ENCODE measurements around the gene ADAM12. TPM values are rescaled to one million over a fixed set of nuclear protein-coding genes. Genes with fewer than 3 reads are reported as not detected.

Gene ADAM12
- total and polyA plus RNA-seq, 2 experiments from 2014 or later, result 0.13 to 0.87 TPM

DNA sequence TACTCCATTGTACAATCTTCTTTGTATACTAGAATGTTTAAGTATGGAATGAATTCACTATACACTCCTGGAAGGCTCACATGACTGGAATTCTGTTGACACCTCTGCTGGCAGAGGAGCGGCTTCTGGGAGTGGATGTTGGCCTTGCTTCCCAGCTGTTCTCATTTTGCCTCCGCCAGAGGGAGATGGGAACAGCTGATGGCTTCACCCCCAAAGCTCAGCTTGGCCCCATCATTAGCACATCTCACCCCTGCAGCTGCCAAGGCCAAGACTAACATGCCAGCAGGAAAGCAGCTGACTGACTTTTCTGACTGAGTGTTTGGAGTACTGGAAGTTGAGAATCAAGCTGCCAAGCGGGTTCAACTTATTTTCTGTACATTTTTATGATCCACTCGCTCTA is 15.1 kb downstream of the ADAM12 start (continued):
- no peak for TF ChIP-seq STAT1 (IDR thresholded peaks at IDR 0.05; ENCODE audit: unreplicated experiment)
- no peak for TF ChIP-seq ZNF331 (CRISPR knock-in tag; IDR thresholded peaks at IDR 0.05; ENCODE audit: low read depth)
- TF ChIP-seq, protein P1, sequence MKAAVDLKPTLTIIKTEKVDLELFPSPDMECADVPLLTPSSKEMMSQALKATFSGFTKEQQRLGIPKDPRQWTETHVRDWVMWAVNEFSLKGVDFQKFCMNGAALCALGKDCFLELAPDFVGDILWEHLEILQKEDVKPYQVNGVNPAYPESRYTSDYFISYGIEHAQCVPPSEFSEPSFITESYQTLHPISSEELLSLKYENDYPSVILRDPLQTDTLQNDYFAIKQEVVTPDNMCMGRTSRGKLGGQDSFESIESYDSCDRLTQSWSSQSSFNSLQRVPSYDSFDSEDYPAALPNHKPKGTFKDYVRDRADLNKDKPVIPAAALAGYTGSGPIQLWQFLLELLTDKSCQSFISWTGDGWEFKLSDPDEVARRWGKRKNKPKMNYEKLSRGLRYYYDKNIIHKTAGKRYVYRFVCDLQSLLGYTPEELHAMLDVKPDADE (IDR thresholded peaks at IDR 0.05), result no peak
- TF ChIP-seq, protein P2, sequence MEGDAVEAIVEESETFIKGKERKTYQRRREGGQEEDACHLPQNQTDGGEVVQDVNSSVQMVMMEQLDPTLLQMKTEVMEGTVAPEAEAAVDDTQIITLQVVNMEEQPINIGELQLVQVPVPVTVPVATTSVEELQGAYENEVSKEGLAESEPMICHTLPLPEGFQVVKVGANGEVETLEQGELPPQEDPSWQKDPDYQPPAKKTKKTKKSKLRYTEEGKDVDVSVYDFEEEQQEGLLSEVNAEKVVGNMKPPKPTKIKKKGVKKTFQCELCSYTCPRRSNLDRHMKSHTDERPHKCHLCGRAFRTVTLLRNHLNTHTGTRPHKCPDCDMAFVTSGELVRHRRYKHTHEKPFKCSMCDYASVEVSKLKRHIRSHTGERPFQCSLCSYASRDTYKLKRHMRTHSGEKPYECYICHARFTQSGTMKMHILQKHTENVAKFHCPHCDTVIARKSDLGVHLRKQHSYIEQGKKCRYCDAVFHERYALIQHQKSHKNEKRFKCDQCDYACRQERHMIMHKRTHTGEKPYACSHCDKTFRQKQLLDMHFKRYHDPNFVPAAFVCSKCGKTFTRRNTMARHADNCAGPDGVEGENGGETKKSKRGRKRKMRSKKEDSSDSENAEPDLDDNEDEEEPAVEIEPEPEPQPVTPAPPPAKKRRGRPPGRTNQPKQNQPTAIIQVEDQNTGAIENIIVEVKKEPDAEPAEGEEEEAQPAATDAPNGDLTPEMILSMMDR (conservative IDR thresholded peaks at IDR 0.05; ENCODE audit: low read depth in 2 of 2), result no peak
- TF ChIP-seq JUNB (IDR thresholded peaks at IDR 0.05; ENCODE audit: unreplicated experiment), result no peak
- no peak for TF ChIP-seq CREB1 (CRISPR knock-in tag; IDR thresholded peaks at IDR 0.05; ENCODE audit: low read depth)
- TF ChIP-seq ZNF114 (CRISPR knock-in tag; IDR thresholded peaks at IDR 0.05), result no peak
- TF ChIP-seq, protein P3, sequence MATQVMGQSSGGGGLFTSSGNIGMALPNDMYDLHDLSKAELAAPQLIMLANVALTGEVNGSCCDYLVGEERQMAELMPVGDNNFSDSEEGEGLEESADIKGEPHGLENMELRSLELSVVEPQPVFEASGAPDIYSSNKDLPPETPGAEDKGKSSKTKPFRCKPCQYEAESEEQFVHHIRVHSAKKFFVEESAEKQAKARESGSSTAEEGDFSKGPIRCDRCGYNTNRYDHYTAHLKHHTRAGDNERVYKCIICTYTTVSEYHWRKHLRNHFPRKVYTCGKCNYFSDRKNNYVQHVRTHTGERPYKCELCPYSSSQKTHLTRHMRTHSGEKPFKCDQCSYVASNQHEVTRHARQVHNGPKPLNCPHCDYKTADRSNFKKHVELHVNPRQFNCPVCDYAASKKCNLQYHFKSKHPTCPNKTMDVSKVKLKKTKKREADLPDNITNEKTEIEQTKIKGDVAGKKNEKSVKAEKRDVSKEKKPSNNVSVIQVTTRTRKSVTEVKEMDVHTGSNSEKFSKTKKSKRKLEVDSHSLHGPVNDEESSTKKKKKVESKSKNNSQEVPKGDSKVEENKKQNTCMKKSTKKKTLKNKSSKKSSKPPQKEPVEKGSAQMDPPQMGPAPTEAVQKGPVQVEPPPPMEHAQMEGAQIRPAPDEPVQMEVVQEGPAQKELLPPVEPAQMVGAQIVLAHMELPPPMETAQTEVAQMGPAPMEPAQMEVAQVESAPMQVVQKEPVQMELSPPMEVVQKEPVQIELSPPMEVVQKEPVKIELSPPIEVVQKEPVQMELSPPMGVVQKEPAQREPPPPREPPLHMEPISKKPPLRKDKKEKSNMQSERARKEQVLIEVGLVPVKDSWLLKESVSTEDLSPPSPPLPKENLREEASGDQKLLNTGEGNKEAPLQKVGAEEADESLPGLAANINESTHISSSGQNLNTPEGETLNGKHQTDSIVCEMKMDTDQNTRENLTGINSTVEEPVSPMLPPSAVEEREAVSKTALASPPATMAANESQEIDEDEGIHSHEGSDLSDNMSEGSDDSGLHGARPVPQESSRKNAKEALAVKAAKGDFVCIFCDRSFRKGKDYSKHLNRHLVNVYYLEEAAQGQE (IDR thresholded peaks at IDR 0.05; ENCODE audit: unreplicated experiment), result no peak
- no peak for TF ChIP-seq NANOG (IDR thresholded peaks at IDR 0.05; ENCODE audit: borderline replicate concordance)
- no peak for TF ChIP-seq EZH2phosphoT487 (IDR thresholded peaks at IDR 0.05; ENCODE audit: unreplicated experiment)

DNA sequence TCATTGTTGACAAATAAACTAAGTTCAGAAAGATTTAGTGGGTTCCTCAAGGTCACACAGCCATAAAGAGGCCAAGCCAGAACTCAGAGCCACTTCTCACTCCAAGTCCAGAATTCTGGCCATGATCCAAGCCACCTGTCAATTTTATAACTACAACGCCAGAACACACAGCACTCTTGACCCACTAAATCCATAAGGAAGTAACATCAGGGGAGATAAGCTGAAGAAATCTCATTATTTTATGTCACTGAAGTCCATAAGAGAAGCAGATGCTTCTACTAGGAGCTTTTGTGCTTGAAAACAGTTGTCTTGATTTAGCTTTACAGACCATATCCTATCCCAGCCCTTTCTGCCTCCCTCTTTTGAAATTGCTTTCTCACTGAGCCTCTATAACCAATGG is 15.9 kb downstream of the ADAM12 start:
- Histone ChIP-seq H3K27me3 (ENCODE audit: insufficient read depth) (no peaks in the 10 kb centered on the region), H3F3A (replicated peaks; ENCODE audit: low read depth) (no peaks in the 10 kb centered on the region), H3K4me3 (no peak overlapping the region), H3K4me1 (ENCODE audit: insufficient read depth) (no peaks in the 10 kb centered on the region), H2AFZ (no peak overlapping the region), H4K20me1 (replicated peaks; ENCODE audit: insufficient read depth) (no peaks in the 10 kb centered on the region), H3K36me3 (ENCODE audit: insufficient read depth) (peaks cover 6% of the 10 kb centered on the region; the same call in 1 of the 2 replicates), H3K9me2 (ENCODE audit: insufficient read depth) (no peaks in the 10 kb centered on the region; the same call in 1 of the 2 replicates), H3K27ac (ENCODE audit: low read depth) (no peak overlapping the region), H3K79me2 (replicated peaks; ENCODE audit: insufficient read depth) (no peaks in the 10 kb centered on the region), H3K4me2 (no peak overlapping the region)
- no peak for ATAC-seq
- H3K36me3 Mint-ChIP-seq (ENCODE audit: low read depth), result peaks cover 23% of the 10 kb centered on the region
- TF ChIP-seq, protein P1 (IDR thresholded peaks at IDR 0.05), result no peak
- no peak for TF ChIP-seq ZNF331 (CRISPR knock-in tag; IDR thresholded peaks at IDR 0.05; ENCODE audit: low read depth)
- DNase-seq (ENCODE audit: low spot score), result no peak
- no peak overlapping the region for H3K4me3 Mint-ChIP-seq
- H3K27ac Mint-ChIP-seq, result no peak overlapping the region
- peaks cover 26% of the 10 kb centered on the region for H3K9me3 Mint-ChIP-seq
- H3K27me3 Mint-ChIP-seq (ENCODE audit: insufficient read depth, low read depth, poor library complexity), result peaks cover 2% of the 10 kb centered on the region
- H3K4me1 Mint-ChIP-seq, result no peaks in the 10 kb centered on the region
